HEK293T (cell line): ENCODE measurements around the gene ST6GALNAC4.

Experiments
- CTCF ChIA-PET: fragments of 350-600 bp; formaldehyde crosslinking; extraction: SDS; loops from one replicate; lab custom pipeline; 2021; ENCODE audit warnings: antibody characterized with exemption, inconsistent platforms; lab: Yijun Ruan, JAX
- POLR2A ChIA-PET: fragments of 350-600 bp; formaldehyde crosslinking; extraction: SDS; loops from one replicate; lab custom pipeline; 2020; ENCODE audit warnings: antibody characterized with exemption, inconsistent platforms; lab: Yijun Ruan, JAX
- DNase-seq: peaks from one replicate; pipeline ENCODE4 v3.0.0; 2012; ENCODE audit warnings: mixed read lengths; ENCODE audit errors: extremely low spot score
- ARNT ChIP-seq: fragments of 450-650 bp; IDR thresholded peaks from 2 replicates; pipeline ENCODE4 v1.6.1; 2017; ENCODE audit warnings: mild to moderate bottlenecking
- BHLHE40 ChIP-seq: fragments of 450-650 bp; IDR thresholded peaks from 2 replicates; pipeline ENCODE4 v1.6.1; 2016; ENCODE audit warnings: mild to moderate bottlenecking, moderate library complexity, borderline replicate concordance
- CTBP1 ChIP-seq: fragments of 450-650 bp; IDR thresholded peaks from 2 replicates; pipeline ENCODE4 v1.6.1; 2016; ENCODE audit warnings: borderline replicate concordance
- ELF4 ChIP-seq: fragments of 450-650 bp; IDR thresholded peaks from 2 replicates; pipeline ENCODE4 v1.6.1; 2017; ENCODE audit warnings: antibody characterized with exemption
- FOXA1 ChIP-seq: fragments of 450-650 bp; IDR thresholded peaks from 2 replicates; pipeline ENCODE4 v1.6.1; 2016; ENCODE audit warnings: mild to moderate bottlenecking
- FOXK2 ChIP-seq: fragments of 450-650 bp; IDR thresholded peaks from 2 replicates; pipeline ENCODE4 v1.6.1; 2016; ENCODE audit warnings: mild to moderate bottlenecking
- FOXM1 ChIP-seq: fragments of 450-650 bp; IDR thresholded peaks from 2 replicates; pipeline ENCODE4 v1.6.1; 2017; ENCODE audit warnings: mild to moderate bottlenecking, borderline replicate concordance
- HDGF ChIP-seq: fragments of 450-650 bp; IDR thresholded peaks from 2 replicates; pipeline ENCODE4 v1.6.1; 2017; ENCODE audit warnings: antibody characterized with exemption, borderline replicate concordance
- L3MBTL2 ChIP-seq: fragments of 450-650 bp; conservative IDR thresholded peaks from 2 replicates; pipeline ENCODE4 v1.6.1; 2016; ENCODE audit warnings: mild to moderate bottlenecking
- LEF1 ChIP-seq: fragments of 450-650 bp; IDR thresholded peaks from 2 replicates; pipeline ENCODE4 v1.6.1; 2017; ENCODE audit warnings: mild to moderate bottlenecking, borderline replicate concordance
- NFRKB ChIP-seq: fragments of 450-650 bp; IDR thresholded peaks from 2 replicates; pipeline ENCODE4 v1.6.1; 2016; ENCODE audit warnings: mild to moderate bottlenecking, moderate library complexity
- SP1 ChIP-seq: fragments of 450-650 bp; IDR thresholded peaks from 2 replicates; pipeline ENCODE4 v1.6.1; 2017
- SUZ12 ChIP-seq: fragments of 450-650 bp; IDR thresholded peaks from 2 replicates; pipeline ENCODE4 v1.6.1; 2016; ENCODE audit warnings: mild to moderate bottlenecking
- TARDBP ChIP-seq: fragments of 450-650 bp; IDR thresholded peaks from 2 replicates; pipeline ENCODE4 v1.6.1; 2016
- ZNF384 ChIP-seq: fragments of 450-650 bp; IDR thresholded peaks from 2 replicates; pipeline ENCODE4 v1.6.1; 2016
- TF ChIP-seq, protein P1 (sequence below): fragments of 450-650 bp; IDR thresholded peaks from 2 replicates; pipeline ENCODE4 v1.6.1; 2016

The ST6GALNAC4 gene

GRCh38 chr9:127949827-127950512 lies 33.1 kb upstream of the ST6GALNAC4 start:
- ChIA-PET CTCF (no interaction called here), POLR2A (no interaction called here)
- DNase-seq = no peak
- TF ChIP-seq LEF1 (no peak), FOXA1 (no peak), ARNT (no peak), CTBP1 (no peak), TARDBP (no peak), SUZ12 (no peak), SP1 (no peak)
- TF ChIP-seq, protein P1, sequence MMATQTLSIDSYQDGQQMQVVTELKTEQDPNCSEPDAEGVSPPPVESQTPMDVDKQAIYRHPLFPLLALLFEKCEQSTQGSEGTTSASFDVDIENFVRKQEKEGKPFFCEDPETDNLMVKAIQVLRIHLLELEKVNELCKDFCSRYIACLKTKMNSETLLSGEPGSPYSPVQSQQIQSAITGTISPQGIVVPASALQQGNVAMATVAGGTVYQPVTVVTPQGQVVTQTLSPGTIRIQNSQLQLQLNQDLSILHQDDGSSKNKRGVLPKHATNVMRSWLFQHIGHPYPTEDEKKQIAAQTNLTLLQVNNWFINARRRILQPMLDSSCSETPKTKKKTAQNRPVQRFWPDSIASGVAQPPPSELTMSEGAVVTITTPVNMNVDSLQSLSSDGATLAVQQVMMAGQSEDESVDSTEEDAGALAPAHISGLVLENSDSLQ = no peak

DNA sequence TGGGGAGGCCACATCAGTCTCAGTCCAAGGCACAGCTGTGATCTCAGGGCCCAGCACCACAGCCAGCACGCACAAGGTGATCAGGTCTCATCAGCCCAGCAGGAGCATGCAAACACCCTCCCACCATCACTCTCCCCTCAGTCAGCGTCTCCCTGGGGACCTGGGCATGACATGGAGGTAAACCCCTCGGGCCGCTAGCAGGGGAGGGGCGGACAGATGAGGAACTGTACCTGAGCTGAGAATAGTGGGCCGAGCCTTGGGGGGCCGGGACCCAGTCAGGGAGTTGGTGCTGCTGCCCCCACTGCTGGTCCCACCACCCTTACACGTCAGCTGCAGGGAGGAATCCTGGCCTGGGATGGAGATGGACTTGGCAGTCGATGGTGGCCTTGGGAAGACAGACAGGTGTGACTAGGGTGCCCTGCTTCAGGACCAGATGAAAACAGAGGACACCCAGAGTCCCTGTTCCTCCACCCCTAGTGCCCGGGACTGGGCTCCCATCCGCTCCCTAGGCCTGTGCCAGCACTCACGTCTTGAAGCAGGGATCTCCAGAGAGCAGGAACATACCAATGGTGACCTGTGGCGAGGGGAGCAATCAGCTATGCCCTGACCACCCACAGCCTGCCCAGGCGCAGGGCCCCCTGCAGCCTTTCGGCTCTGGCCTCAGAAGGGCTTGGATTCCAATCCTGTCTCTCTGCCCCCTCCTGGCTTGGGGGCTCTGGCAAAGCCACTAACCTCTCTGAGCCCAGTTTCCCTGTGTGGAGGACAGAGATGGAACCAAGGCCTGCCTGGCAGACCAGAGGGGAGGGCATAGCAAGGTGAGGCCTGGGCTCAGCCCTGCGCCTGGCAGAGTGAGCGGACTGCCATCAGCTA lies 31.2 kb upstream of the ST6GALNAC4 start:
- no peak for DNase-seq
- CTCF ChIA-PET = no interaction called here
- POLR2A ChIA-PET = interaction anchor here (1.1 kb wide), 1 partner anchor 33 kb away, joined by 6 read pairs; the partner anchor contains the start of gene EEIG1
- TF ChIP-seq, protein P1 = no peak
- TF ChIP-seq SUZ12 = no peak

DNA sequence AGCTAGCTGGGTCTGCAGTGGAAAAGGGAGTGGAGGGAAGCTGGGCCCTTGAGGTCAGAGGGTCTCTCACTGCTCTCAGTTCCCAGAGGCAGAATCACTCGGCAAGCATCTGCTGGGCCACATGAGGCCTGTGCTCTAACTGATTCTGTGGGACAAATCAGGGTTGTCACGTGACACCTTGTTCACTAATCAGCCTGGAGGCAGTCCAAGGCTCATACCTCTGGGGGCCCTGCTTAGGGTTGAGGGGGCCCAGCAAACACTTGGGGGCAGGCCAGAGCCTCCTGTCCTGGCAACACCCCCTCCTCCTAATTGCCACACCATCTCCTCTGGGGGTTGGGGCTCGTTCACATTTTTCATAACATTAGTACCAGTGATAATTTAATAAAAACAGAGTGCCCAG lies 29.9 kb upstream of the ST6GALNAC4 start:
- no peak for DNase-seq
- CTCF ChIA-PET = no interaction called here
- POLR2A ChIA-PET = no interaction called here
- TF ChIP-seq NFRKB (no peak), ELF4 (no peak), HDGF (no peak), FOXK2 (no peak), ZNF384 (no peak), FOXM1 (no peak), TARDBP (no peak), BHLHE40 (no peak)
- TF ChIP-seq, protein P1 = no peak

- DNase-seq = no peak
- ChIA-PET POLR2A (no interaction called here), CTCF (no interaction called here)
- TF ChIP-seq TARDBP (no peak), NFRKB (no peak), FOXA1 (no peak), SP1 (no peak)
These were observed 29.1 kb upstream of the ST6GALNAC4 start for GRCh38 chr9:127945942-127946341.

- no peak for TF ChIP-seq HDGF
- TF ChIP-seq, protein P1 = no peak
- no peak for TF ChIP-seq TARDBP
- TF ChIP-seq ZNF384 = no peak
- ChIA-PET CTCF (no interaction called here), POLR2A (no interaction called here)
- DNase-seq = no peak
These were observed 28.5 kb upstream of the ST6GALNAC4 start for GRCh38 chr9:127945338-127945737.

GRCh38 chr9:127944586-127945218 lies 27.9 kb upstream of the ST6GALNAC4 start:
- ChIA-PET CTCF (interaction anchor here (1.0 to 3.6 kb wide), 7 partner anchors 10 to 90 kb away, joined by 3 to 38 read pairs (median 4); no protein-coding TSS in a partner anchor), POLR2A (interaction anchor here (1.1 kb wide), 1 partner anchor 90 kb away, joined by 3 read pairs; no protein-coding TSS in a partner anchor)
- TF ChIP-seq SUZ12 = no peak
- TF ChIP-seq FOXA1 = no peak
- no peak for TF ChIP-seq BHLHE40
- TF ChIP-seq, protein P1 = no peak
- TF ChIP-seq HDGF = no peak
- no peak for TF ChIP-seq NFRKB
- TF ChIP-seq LEF1 = no peak
- no peak for TF ChIP-seq FOXK2
- no peak for TF ChIP-seq TARDBP
- no peak for TF ChIP-seq L3MBTL2
- no peak for TF ChIP-seq FOXM1
- TF ChIP-seq ELF4 = no peak
- TF ChIP-seq ARNT = no peak
- no peak for TF ChIP-seq ZNF384
- DNase-seq = no peak
